Posterior vena cava (tissue), 2 donors: ENCODE results near the gene INO80B. TPM values are rescaled to one million over a fixed set of nuclear protein-coding genes. Genes with fewer than 3 reads are reported as not detected.
"Not testable (repeated sequence)": the region's sequence is repeated elsewhere in the genome, so short reads cannot be mapped to it uniquely, and the experiment has no call there.

Experiments used
- DNase-seq: peaks from one replicate; pipeline ENCODE4 v3.0.0-alpha.2; 2020; ENCODE audit warnings: low spot score
- intact Hi-C, 2 donors: fragments of 100-400 bp; cut with DNase I; formaldehyde crosslinking; loops; one replicate each; pipeline versions ENCODE4 v1.14.1 to v1.14.2; 2022 to 2023
- total RNA-seq, 2 donors: library from RNA; stranded (reverse); fragmentation: NEBNext Ultra II Directional; extraction: Animal tissue kit (Norgen Biotek cat#: 25700); gene quantifications; one replicate each; pipeline ENCODE4 v1.2.1, GENCODE V29; 2021
- donor health status: DM: yes; HTN: yes; CAD: no.
- donor health status: DM: yes; HTN: yes; CAD: no.

INO80B gene
- total RNA-seq, 2 donors from 2014 or later: 20.5 TPM

GRCh38 chr2:74471332-74472065, 16.6 kb downstream of the INO80B start:
- intact Hi-C loops: no loop called here
- peak; percentile 38 for DNase-seq

DNA sequence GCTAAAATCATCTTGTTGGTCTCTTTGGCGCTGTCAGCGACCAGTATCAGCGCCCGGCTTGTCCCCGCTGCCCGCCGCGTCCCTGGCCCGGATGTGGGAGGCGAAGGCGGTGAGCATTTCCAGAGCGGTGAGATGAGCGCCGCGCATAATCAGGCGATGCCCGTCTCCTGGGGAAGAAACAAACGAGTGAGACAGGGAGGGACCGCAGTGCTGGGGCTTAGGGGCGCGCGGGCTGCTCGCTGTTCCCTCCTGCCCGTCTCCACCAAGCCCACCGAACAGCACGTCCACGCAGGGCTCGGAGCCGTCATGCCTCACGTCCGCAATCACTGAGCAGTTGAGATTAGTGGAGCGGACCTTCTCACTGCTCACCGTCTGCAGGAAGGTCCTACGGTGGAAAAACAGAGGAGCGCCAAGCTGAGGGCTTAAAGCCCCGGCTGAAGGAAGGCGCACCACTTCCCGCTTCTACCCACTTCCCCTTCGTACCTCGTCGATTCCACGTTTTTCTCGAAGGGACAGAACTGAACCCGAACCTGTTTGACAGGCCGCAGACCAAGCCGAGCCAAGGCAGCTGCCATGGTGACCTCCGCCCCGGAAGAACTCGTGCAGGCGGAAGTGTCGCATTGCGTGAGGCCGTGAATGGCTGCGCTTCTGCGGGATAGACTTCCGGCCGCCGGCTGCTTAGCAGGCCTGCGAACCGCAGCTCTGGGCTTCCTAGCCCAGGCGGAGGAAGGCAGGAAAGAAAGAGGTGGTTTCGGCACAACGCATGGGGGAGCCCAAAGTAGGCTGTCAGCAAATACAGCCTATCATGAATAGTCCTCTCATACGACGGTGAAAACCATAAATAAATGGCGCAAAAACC, 17.4 kb downstream of the INO80B start, which contains the start of gene MRPL53:
Gene MRPL53, minus strand, starts transcription at position 595 of the 859 bp plus-strand sequence. Its CDS starts 20 bp downstream, at position 575.
- DNase-seq: peak; percentile 98
- intact Hi-C loops: no loop called here

- intact Hi-C loops: no loop called here
- DNase-seq: no peak
Measured at GRCh38 chr2:74472945-74473258, 18.0 kb downstream of the INO80B start.

GRCh38 chr2:74474481-74474880, 19.6 kb downstream of the INO80B start:
- intact Hi-C loops: no loop called here
- peak; percentile 76 for DNase-seq

DNA sequence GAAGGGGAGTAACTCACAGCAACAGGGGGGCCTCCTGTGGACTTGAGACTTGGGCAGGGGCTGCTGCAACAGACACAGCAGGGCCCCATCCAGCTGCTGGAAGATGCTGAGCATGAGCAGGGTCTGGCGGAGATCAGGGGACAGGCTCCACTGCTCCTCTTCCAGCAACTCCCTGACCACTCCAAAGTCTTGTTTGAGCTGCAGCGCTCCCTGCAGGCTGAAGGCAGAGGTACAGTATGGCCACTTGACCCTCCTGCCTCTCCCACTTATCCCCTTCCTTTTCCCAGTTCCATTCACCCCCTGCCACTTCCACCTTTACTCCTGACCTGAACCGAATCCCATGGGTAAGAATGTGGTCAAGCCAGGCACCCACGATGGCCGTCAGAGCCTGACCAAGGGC, 20.0 kb downstream of the INO80B start:
- intact Hi-C loops: no loop called here
- peak; percentile 58 for DNase-seq

GRCh38 chr2:74481431-74481830, 26.5 kb downstream of the INO80B start:
- intact Hi-C loops: loop anchor here (5.0 kb wide), 2 partner anchors 101 to 106 kb away; no protein-coding TSS in a partner anchor
- DNase-seq: no peak

GRCh38 chr2:74481961-74482800, 27.3 kb downstream of the INO80B start:
- intact Hi-C loops: loop anchor here (5.0 kb wide), 2 partner anchors 100 to 105 kb away; no protein-coding TSS in a partner anchor
- peak; percentile 91 for DNase-seq

- peak; percentile 99 for DNase-seq
Measured at GRCh38 chr2:74482801-74483674, 28.2 kb downstream of the INO80B start, which contains the start of the genes CCDC142 and TTC31. Gene CCDC142, minus strand, starts transcription at chr2:74482998. Its CDS starts 161 bp downstream, at chr2:74482837. Gene TTC31, plus strand, starts transcription at chr2:74483081. Its CDS starts 15 bp downstream, at chr2:74483096.

DNA sequence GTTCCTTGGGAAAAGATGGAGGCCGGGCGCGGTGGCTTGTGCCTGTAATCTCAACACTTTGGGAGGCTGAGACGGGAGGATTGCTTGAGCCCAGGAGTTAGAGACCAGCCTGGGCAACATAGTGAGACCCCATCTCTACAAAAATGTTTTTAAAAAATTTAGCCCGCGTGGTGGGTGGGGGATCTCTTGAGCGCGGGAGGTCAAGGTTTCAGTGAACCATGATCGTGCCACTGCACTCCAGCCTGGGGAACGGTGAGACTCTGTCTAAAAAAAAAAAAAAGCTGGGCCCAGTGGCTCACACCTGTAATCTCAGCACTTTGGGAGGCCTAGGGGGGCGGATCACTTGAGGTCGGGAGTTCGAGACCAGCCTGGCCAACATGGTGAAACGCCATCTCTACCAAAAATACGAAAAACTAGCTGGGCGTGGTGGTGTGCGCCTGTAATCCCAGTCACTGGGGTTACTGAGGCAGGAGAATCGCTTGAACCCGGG, 28.8 kb downstream of the INO80B start:
- intact Hi-C loops: loop anchor here (5.0 kb wide), 2 partner anchors 99 to 104 kb away; no protein-coding TSS in a partner anchor
- not testable (repeated sequence) for DNase-seq

More at GRCh38 chr2:74482801-74483674, 28.2 kb downstream of the INO80B start, which contains the start of the genes CCDC142 and TTC31:
- intact Hi-C loops: loop anchor here (5.0 kb wide), 2 partner anchors 99 to 104 kb away; no protein-coding TSS in a partner anchor

DNA sequence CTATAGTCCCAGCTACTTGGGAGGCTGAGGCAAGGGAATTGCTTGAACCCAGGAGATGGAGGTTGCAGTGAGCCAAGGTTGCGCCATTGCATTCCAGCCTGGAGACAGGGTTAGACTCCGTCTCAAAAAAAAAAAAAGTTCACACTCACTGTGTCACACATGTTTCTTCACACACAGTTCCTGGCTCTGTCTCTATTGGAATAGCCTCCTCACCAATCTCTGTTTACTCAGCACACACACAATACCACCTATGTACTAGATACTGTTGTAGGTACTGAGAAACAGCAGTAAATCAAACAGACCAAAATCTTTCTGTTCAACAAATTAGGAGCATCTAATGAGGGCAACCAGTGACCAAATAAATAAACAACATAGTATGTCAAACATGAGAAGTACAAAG, 31.3 kb downstream of the INO80B start:
- DNase-seq: no peak
- intact Hi-C loops: no loop called here

GRCh38 chr2:74488643-74489481, 34.0 kb downstream of the INO80B start:
- intact Hi-C loops: no loop called here

GRCh38 chr2:74489906-74490305, 35.0 kb downstream of the INO80B start:
- peak; percentile 69 for DNase-seq
- intact Hi-C loops: no loop called here

More at GRCh38 chr2:74488643-74489481, 34.0 kb downstream of the INO80B start:
- peak; percentile 22 for DNase-seq

GRCh38 chr2:74491648-74492544, 37.0 kb downstream of the INO80B start:
- peak; percentile 54 for DNase-seq
- intact Hi-C loops: no loop called here

GRCh38 chr2:74493546-74493945, 38.7 kb downstream of the INO80B start:
- peak; percentile 29 for DNase-seq
- intact Hi-C loops: no loop called here

- no peak for DNase-seq
- intact Hi-C loops: no loop called here
Measured at GRCh38 chr2:74495440-74495839, 40.6 kb downstream of the INO80B start.
